GM11168 (cell line): ENCODE data around the gene OVCH2.
"Not testable (repeated sequence)": the region's sequence is repeated elsewhere in the genome, so short reads cannot be mapped to it uniquely, and the experiment has no call there.

Experiments
- in situ Hi-C: fragments of 300-500 bp; cut with MboI; formaldehyde crosslinking; loops from one replicate; pipeline ENCODE4 v1.12.0; 2022; ENCODE audit warnings: low sequenced_read_pairs; ENCODE audit not compliant: unreplicated experiment

Gene OVCH2

GRCh38 chr11:7706377-7706776 lies at the start of gene OVCH2:
OVCH2 (minus strand) TSS chr11:7706477; CDS start chr11:7706394, 83 bp downstream.
- in situ Hi-C loops: no loop called here

- in situ Hi-C loops: no loop called here
Observed at GRCh38 chr11:7749456-7749855, 43.2 kb upstream of the OVCH2 start.

- in situ Hi-C loops: not testable (repeated sequence)
Observed at GRCh38 chr11:7734767-7735166, 28.5 kb upstream of the OVCH2 start.

GRCh38 chr11:7714786-7715185 lies 8.5 kb upstream of the OVCH2 start:
- in situ Hi-C loops: no loop called here

GRCh38 chr11:7703740-7704139 lies 2.5 kb downstream of the OVCH2 start:
- in situ Hi-C loops: no loop called here

GRCh38 chr11:7696424-7696823 lies 9.9 kb downstream of the OVCH2 start:
- in situ Hi-C loops: loop anchor here (10.0 to 25.0 kb wide), 2 partner anchors 342 to 584 kb away; no protein-coding TSS in a partner anchor

DNA sequence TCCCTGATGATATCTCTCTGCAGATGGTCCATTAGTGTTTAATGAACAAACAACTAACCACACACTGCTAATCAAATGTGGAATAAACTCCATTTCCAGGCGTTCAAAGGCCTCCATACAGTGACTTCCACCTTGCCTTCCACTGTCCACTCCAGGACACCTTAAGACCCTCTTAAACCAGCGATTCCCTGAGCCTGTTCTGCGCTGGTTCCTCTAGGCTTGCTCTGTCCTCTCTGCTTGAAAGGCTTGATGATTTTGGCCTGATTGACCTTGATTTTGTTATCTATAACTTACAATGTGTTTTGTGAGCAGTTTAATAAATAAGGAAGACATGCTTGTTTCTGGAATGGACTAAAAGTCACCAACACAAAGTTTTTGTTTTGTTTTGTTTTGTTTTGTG lies 12.0 kb downstream of the OVCH2 start:
- in situ Hi-C loops: loop anchor here (10.0 to 25.0 kb wide), 2 partner anchors 339 to 582 kb away; no protein-coding TSS in a partner anchor

- in situ Hi-C loops: loop anchor here (10.0 to 25.0 kb wide), 2 partner anchors 338 to 580 kb away; no protein-coding TSS in a partner anchor
Observed at GRCh38 chr11:7692426-7692825, 13.9 kb downstream of the OVCH2 start.

DNA sequence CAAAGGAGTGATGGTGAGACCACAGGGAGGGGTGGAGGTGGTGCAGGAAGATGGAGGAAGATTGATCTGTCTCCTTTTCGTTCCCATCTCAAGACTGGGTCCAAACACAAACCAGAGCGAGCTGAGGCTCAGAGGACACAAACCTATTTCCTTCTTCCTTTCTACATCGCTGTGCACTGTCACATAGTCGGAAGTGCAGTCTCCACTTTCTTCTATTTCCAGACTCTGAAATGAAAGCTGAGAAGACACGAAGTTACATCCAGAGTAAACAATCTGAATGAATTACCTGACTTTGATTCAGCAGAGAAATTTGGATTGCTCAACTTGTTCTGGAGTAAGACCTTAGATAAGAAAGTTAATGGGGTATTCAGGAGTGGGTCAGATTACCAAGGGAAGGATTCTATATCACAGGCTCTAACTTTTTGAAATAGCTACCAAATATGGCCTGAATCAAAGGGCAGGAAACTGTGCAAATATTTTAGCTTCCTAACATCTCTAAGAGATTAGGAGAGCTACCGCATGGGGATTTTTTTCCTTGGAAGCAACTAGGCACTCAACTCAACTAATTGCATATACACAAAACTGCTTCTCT lies 14.4 kb downstream of the OVCH2 start:
- in situ Hi-C loops: loop anchor here (10.0 to 25.0 kb wide), 2 partner anchors 337 to 580 kb away; no protein-coding TSS in a partner anchor

- in situ Hi-C loops: loop anchor here (10.0 to 25.0 kb wide), 2 partner anchors 336 to 578 kb away; no protein-coding TSS in a partner anchor
Observed at GRCh38 chr11:7690648-7691047, 15.6 kb downstream of the OVCH2 start.

DNA sequence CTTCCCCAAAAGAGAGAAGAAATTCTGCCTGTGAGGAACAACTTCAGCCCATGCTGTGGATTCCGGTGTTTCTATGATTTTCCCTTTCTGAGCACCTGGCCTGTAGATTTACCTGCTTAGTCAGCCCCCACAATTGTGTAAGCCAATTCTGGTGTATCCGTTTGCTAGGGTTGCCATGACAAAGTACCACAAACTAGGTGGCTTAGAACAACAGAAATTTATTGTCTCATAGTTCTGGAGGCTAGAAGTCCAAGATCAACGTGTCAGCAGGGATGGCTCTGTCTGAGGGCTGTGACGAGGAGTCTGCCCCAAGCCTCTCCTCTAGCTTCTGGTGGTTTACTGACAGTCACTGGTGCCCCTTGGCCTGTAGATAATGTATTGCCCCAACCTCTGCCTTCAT lies 17.0 kb downstream of the OVCH2 start:
- in situ Hi-C loops: loop anchor here (25.0 kb wide), 1 partner anchor 577 kb away; no protein-coding TSS in a partner anchor

- in situ Hi-C loops: loop anchor here (25.0 kb wide), 1 partner anchor 576 kb away; no protein-coding TSS in a partner anchor
Observed at GRCh38 chr11:7688238-7688826, 17.9 kb downstream of the OVCH2 start.

- in situ Hi-C loops: loop anchor here (25.0 kb wide), 1 partner anchor 575 kb away; no protein-coding TSS in a partner anchor
Observed at GRCh38 chr11:7687386-7687785, 18.9 kb downstream of the OVCH2 start.

DNA sequence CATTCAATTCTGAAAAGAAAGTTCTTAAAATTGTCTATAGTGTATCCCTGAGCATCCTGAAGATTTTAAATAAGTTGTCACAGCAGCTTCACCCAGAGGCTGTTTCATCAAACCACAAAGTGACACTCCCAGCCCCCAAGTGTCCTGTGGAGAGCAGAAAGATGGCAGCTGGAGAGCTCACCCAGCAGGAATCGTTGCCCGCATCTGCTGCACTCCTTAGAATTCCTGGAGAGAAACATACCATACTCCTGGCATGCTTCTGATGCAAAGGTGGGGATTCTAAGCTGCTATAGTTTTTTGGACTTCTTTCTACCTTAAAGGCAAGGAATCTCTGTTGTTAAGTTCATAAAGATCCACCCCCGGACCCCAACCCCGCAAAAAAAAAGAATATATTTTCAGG lies 19.5 kb downstream of the OVCH2 start:
- in situ Hi-C loops: loop anchor here (25.0 kb wide), 1 partner anchor 574 kb away; no protein-coding TSS in a partner anchor

- in situ Hi-C loops: loop anchor here (25.0 kb wide), 1 partner anchor 571 kb away; no protein-coding TSS in a partner anchor
Observed at GRCh38 chr11:7683571-7683970, 22.7 kb downstream of the OVCH2 start.

GRCh38 chr11:7677796-7678201 lies 28.5 kb downstream of the OVCH2 start:
- in situ Hi-C loops: loop anchor here (25.0 kb wide), 1 partner anchor 565 kb away; no protein-coding TSS in a partner anchor

DNA sequence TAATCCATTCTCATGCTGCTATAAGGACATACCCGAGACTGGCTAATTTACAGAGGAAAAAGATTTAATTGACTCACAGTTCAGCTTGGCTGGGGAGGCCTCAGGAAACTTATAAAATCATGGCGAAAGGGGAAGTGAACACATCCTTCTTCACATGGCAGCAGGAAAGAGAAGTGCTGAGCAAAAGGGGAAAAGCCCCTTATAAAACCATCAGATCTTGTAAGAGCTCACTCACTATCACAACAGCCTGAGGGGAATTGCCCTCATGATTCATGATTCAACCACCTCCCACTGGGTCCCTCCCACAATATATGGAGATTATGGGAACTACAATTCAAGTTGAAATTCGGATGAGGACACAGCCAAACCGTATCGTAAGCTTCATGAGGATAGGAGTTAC lies 29.2 kb downstream of the OVCH2 start:
- in situ Hi-C loops: loop anchor here (25.0 kb wide), 1 partner anchor 565 kb away; no protein-coding TSS in a partner anchor

GRCh38 chr11:7675631-7676030 lies 30.6 kb downstream of the OVCH2 start:
- in situ Hi-C loops: loop anchor here (25.0 kb wide), 1 partner anchor 563 kb away; no protein-coding TSS in a partner anchor

DNA sequence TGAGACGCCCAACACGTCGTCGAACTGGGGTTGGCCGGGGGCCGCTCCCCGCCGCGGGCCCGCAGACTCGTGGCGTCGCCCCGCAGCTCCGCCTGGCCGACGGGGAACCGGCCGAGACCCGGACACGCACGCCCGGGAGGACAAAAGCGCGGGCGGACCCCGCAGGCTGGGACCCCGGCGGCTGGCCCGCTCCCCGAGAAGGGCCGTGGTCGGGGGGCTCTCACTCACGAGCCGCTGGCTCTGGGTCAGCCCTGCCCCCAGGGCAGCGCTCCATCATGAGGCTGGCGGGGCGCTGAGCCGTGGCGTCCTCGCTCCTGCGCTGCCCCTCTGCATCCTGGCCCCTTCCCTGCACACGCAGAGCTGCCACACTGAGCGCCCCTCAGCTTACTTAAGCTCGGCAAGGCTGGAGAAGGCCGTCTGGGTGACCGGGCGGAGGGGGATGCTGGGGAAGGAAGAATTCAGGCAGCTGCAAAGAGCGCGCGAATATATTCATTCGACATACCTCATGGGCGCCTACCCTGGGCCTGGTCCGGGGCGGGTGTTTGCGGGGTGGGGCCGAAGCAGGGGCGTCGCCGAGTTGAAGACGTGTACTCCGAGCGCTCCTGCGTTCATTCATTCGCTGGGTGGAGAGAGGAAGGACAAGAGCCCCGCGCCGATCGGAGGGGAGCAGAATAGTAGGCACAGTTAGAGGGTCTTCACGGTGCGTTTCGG lies 32.4 kb downstream of the OVCH2 start:
- in situ Hi-C loops: no loop called here

- in situ Hi-C loops: no loop called here
Observed at GRCh38 chr11:7672960-7673723, 33.1 kb downstream of the OVCH2 start, which contains the start of gene CYB5R2. CYB5R2 (minus strand) TSS chr11:7673500; CDS start chr11:7672825, 675 bp downstream.
